GM12878 (cell line): Measurements from ENCODE around the gene KIR3DL1. TPM values are rescaled to one million over a fixed set of nuclear protein-coding genes. Genes with fewer than 3 reads are reported as not detected.

Source experiments
- ATAC-seq: fragments of 200-7000 bp; cut with Tn5 transposase; 3 replicates; pipeline ENCODE4 v1.9.1; 2020; ENCODE audit warnings: mild to moderate bottlenecking, moderate library complexity
- BruUV-seq: library from RNA; stranded (reverse); fragments of 400-500 nt; replicated peaks from 2 replicates; lab custom pipeline; 2021; lab: Mats Ljungman, UMichigan
- CTCF ChIA-PET: fragments of 300-600 bp; sonication (Branson Sonifier 250); formaldehyde crosslinking; extraction: SDS; loops from one replicate; lab custom pipeline; 2021; ENCODE audit warnings: inconsistent platforms; lab: Yijun Ruan, JAX
- POLR2A ChIA-PET: fragments of 350-600 bp; formaldehyde crosslinking; extraction: SDS; loops from one replicate; lab custom pipeline; 2021; ENCODE audit warnings: inconsistent platforms; lab: Charles Lee
- RAD21 ChIA-PET: fragments of 300-600 bp; sonication (Branson Sonifier 250); formaldehyde crosslinking; loops from one replicate; lab custom pipeline; 2023; ENCODE audit warnings: antibody characterized with exemption; ENCODE audit not compliant: unreplicated experiment; lab: Charles Lee
- SMC1A ChIA-PET: fragments of 300-600 bp; sonication (Branson Sonifier 250); formaldehyde crosslinking; loops from one replicate; lab custom pipeline; 2023; ENCODE audit not compliant: unreplicated experiment, uncharacterized antibody; lab: Charles Lee
- DNase-seq: peaks from one replicate; pipeline ENCODE4 v3.0.0-alpha.2; 2011; ENCODE audit warnings: low read depth, low spot score
- FAIRE-seq: peaks from 3 replicates; lab custom pipeline; 2011; peaks lifted over from hg19 to GRCh38; lab: Jason Lieb, UNC
- H2AFZ ChIP-seq: 2 replicates; pipeline ENCODE4 v1.6.0; 2011; ENCODE audit warnings: low read depth, low read length, control low read depth; ENCODE audit not compliant: control insufficient read depth
- H3K27ac ChIP-seq: 2 replicates; pipeline ENCODE4 v1.5.1; 2011; ENCODE audit warnings: control low read depth; ENCODE audit not compliant: control insufficient read depth, insufficient read depth
- H3K27me3 ChIP-seq, 2 experiments: replicated peaks in 1 of 2; 2 replicates each; pipeline versions ENCODE4 v1.6.0 to v1.6.1; 2011; ENCODE audit warnings: low read length in 1 of 2; ENCODE audit not compliant: control insufficient read depth in 2 of 2, insufficient read depth in 2 of 2
- H3K36me3 ChIP-seq, 2 experiments: 2 replicates each; pipeline ENCODE4 v1.5.1; 2011; ENCODE audit warnings: low read length in 1 of 2; ENCODE audit not compliant: control insufficient read depth in 2 of 2, insufficient read depth in 2 of 2
- H3K4me1 ChIP-seq: 2 replicates; pipeline ENCODE4 v1.6.1; 2011; ENCODE audit warnings: mild to moderate bottlenecking, low read length, moderate library complexity, mixed read lengths; ENCODE audit not compliant: control insufficient read depth, insufficient read depth
- H3K4me2 ChIP-seq: 2 replicates; pipeline ENCODE4 v1.6.0; 2011; ENCODE audit warnings: control low read depth; ENCODE audit not compliant: control insufficient read depth, insufficient read depth
- H3K4me3 ChIP-seq: fragments of 200-600 bp; sonication (generic); 2 replicates; pipeline ENCODE4 v1.5.1; 2016
- H3K79me2 ChIP-seq: 2 replicates; pipeline ENCODE4 v1.6.0; 2011; ENCODE audit warnings: low read length; ENCODE audit not compliant: control insufficient read depth, insufficient read depth
- H3K9ac ChIP-seq: 2 replicates; pipeline ENCODE4 v1.8.0; 2011; ENCODE audit warnings: low read length, control low read depth, mixed read lengths; ENCODE audit not compliant: control insufficient read depth, insufficient read depth
- H3K9me3 ChIP-seq: replicated peaks from 3 replicates; pipeline ENCODE4 v1.5.1; 2011; ENCODE audit warnings: mild to moderate bottlenecking, low read length; ENCODE audit not compliant: control insufficient read depth, insufficient read depth
- H4K20me1 ChIP-seq: 2 replicates; pipeline ENCODE4 v1.6.0; 2011; ENCODE audit not compliant: control insufficient read depth, insufficient read depth
- ETV6 ChIP-seq, 2 experiments: fragments of 450-650 bp in 1 of 2; IDR thresholded peaks in 1 of 2; conservative IDR thresholded peaks in 1 of 2; 2 replicates each; pipeline ENCODE4 v1.6.1; 2014; ENCODE audit warnings: antibody characterized with exemption in 1 of 2, borderline replicate concordance in 1 of 2, low read depth in 1 of 2, mild to moderate bottlenecking in 1 of 2, moderate library complexity in 1 of 2
- HDGF ChIP-seq: fragments of 450-650 bp; IDR thresholded peaks from 2 replicates; pipeline ENCODE4 v1.6.1; 2016; ENCODE audit warnings: antibody characterized with exemption
- IKZF1 ChIP-seq: fragments of 450-650 bp; conservative IDR thresholded peaks from 2 replicates; pipeline ENCODE4 v1.6.1; 2017; ENCODE audit warnings: antibody characterized with exemption, mild to moderate bottlenecking
- NFYB ChIP-seq: IDR thresholded peaks from 2 replicates; pipeline ENCODE4 v1.6.1; 2011; ENCODE audit warnings: low read depth, mild to moderate bottlenecking, low read length, improper control_type of control experiment, moderate library complexity; ENCODE audit not compliant: insufficient read depth
- PKNOX1 ChIP-seq: fragments of 450-650 bp; IDR thresholded peaks from 2 replicates; pipeline ENCODE4 v1.6.1; 2016; ENCODE audit warnings: mild to moderate bottlenecking
- RB1 ChIP-seq: fragments of 450-650 bp; formaldehyde crosslinking; IDR thresholded peaks from 2 replicates; pipeline ENCODE4 v1.6.1; 2017; ENCODE audit warnings: mild to moderate bottlenecking, borderline replicate concordance
- SMARCA5 ChIP-seq: fragments of 450-650 bp; IDR thresholded peaks from 2 replicates; pipeline ENCODE4 v1.6.1; 2017; ENCODE audit warnings: mild to moderate bottlenecking
- ZBTB4 ChIP-seq: fragments of 450-650 bp; formaldehyde crosslinking; IDR thresholded peaks from 2 replicates; pipeline ENCODE4 v1.4.0; 2022; ENCODE audit warnings: mild to moderate bottlenecking, moderate library complexity
- ZNF207 ChIP-seq: fragments of 450-650 bp; IDR thresholded peaks from 2 replicates; pipeline ENCODE4 v1.6.1; 2014; ENCODE audit warnings: antibody characterized with exemption, mild to moderate bottlenecking, borderline replicate concordance
- ZNF274 ChIP-seq: IDR thresholded peaks from one replicate; pipeline ENCODE4 v1.8.0; 2011; ENCODE audit not compliant: insufficient read length, insufficient read depth
- ZNF622 ChIP-seq: fragments of 450-650 bp; IDR thresholded peaks from 2 replicates; pipeline ENCODE4 v1.6.1; 2017; ENCODE audit warnings: mild to moderate bottlenecking, inconsistent platforms
- WGBS: methylation state at CpG from one replicate; pipeline ENCODE4 v1.1.6; 2016; ENCODE audit warnings: low lambda C conversion rate; ENCODE audit not compliant: insufficient replicate concordance, insufficient coverage; ENCODE audit errors: missing lambda C conversion rate; 5-methylcytosine and 5-hydroxymethylcytosine counted together
- in situ Hi-C: fragments of 300-500 bp; cut with MboI; formaldehyde crosslinking; loops from 9 replicates; pipeline ENCODE4 v1.14.3; 2018; ENCODE audit warnings: mixed read lengths
- intact Hi-C: fragments of 100-400 bp; cut with micrococcal nuclease; formaldehyde crosslinking; loops from one replicate; pipeline ENCODE4 v1.14.2; 2022; ENCODE audit not compliant: unreplicated experiment
- polyA plus RNA-seq, 11 experiments: library from polyadenylated mRNA; depleted of rRNA in 4 of 11; unstranded in 6 of 11; stranded (reverse) in 5 of 11; fragments of >200 nt; fragmentation: Nextera tagmentation in 4 of 11; fragmentation: Illumina TruSeq in 1 of 11; extraction: Ambion mirVana in 4 of 11; extraction: Trizol in 1 of 11; gene quantifications; 1 replicate in 1 of 11; 2 replicates in 10 of 11; pipeline versions ENCODE4 v1.2.1 to v1.2.3, GENCODE V29; 2011 to 2016; ENCODE audit warnings: inconsistent platforms in 2 of 11, missing spikeins in 2 of 11, low read depth in 1 of 11
- total RNA-seq, 4 experiments: library from RNA; depleted of rRNA in 3 of 4; stranded (reverse); fragments of >200 nt in 3 of 4; fragmentation: Illumina TruSeq in 1 of 4; extraction: Trizol in 1 of 4; gene quantifications; 2 replicates each; pipeline versions ENCODE4 v1.2.1 to v1.2.3, GENCODE V29; 2013 to 2021

KIR3DL1 gene
- total and polyA plus RNA-seq, 10 of the 15 experiments (the other 5 are each of a cell fraction or from before 2014, with no cell fraction given): 0.37 TPM; not detected in 9

- Histone ChIP-seq H3K27me3 (no peaks in the 10 kb centered on the region; a peak in 1 of 4 replicates), H3K9me3 (no peaks in the 10 kb centered on the region), H4K20me1 (no peaks in the 10 kb centered on the region), H3K36me3 (no peaks in the 10 kb centered on the region), H3K9ac (no peak overlapping the region), H3K27ac (no peak overlapping the region), H3K79me2 (no peaks in the 10 kb centered on the region), H3K4me3 (no peak overlapping the region), H3K4me1 (no peaks in the 10 kb centered on the region), H2AFZ (no peak overlapping the region), H3K4me2 (no peak overlapping the region)
- WGBS: 60% methylated on average over 1 of the region's 1 CpG
- ChIA-PET CTCF (no interaction called here), POLR2A (no interaction called here), SMC1A (no interaction called here), RAD21 (no interaction called here)
- no TSS peak for BruUV-seq
- no peak for DNase-seq
- TF ChIP-seq ETV6 (conservative IDR thresholded peaks at IDR 0.05 in 1 of 2, IDR thresholded peaks at IDR 0.05 in 1 of 2; ENCODE audit: borderline replicate concordance in 1 of 2, low read depth in 1 of 2) (no peak), ZBTB4 (CRISPR knock-in tag) (no peak), ZNF207 (no peak), HDGF (no peak), ZNF274 (no peak), IKZF1 (no peak), PKNOX1 (no peak), NFYB (no peak), SMARCA5 (no peak), RB1 (no peak), ZNF622 (no peak)
- no peak for FAIRE-seq
- intact Hi-C loops (no loop called here), in situ Hi-C loops (no loop called here)
- no peak for ATAC-seq
Observed at GRCh38 chr19:54795758-54796157, 20.5 kb upstream of the KIR3DL1 start.
